GM18526 (cell line): ENCODE measurements around the gene EFCAB11.

ENCODE experiments used
- POLR2A ChIP-seq: IDR thresholded peaks from 3 replicates; pipeline ENCODE4 v1.6.1; 2011; ENCODE audit not compliant: insufficient read length; ENCODE audit errors: extremely low read depth

Gene EFCAB11

GRCh38 chr14:89933002-89933401 lies 21.5 kb downstream of the EFCAB11 start:
- TF ChIP-seq POLR2A = no peak

DNA sequence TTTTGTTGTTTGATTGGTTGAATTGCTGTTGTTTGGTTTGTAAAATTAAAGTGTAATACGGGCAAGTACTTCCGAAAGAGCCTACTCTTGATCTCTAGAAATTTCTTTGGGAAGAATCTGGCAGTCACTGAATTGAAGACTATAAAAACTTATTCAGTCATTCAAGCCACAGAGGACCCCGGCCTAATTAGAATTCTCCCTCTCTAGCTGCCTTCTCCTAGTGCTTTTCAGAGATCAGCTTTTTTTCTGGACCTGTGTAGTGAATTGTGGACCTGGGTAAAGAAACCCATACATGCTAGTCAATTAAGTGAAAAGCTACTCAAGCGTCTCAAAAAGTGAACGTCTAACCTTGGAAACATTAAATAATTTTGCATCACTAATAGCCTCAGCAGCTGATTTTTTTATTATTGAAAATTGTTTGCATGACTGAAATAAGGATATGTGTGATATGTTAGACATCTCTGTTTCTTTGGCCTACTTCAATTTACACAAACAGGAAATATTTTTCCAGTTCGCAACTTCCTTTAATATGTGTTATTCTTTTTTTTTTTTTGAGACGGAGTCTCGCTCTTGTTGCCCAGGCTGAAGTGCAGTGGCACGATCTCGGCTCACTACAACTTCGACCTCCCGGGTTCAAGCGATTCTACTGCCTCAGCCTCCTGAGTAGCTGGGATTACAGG lies 27.2 kb downstream of the EFCAB11 start:
- no peak for TF ChIP-seq POLR2A

DNA sequence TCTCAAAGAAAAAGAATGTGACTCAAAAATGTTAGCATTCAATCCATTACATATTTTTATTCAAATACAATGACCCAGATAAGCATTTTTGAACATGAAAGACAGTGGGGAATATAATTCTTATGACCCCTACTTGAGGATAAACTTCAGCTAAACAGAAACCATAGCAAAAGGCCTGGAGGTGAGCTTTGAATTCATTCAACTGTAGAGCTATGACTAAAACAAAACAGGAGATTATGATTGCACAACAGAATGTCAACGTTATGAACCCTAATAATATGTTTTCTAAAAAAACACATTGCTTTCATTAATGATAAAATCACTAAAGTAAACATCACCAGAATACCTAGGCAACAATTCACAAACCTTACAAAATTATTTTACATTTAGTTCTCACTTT lies 27.8 kb downstream of the EFCAB11 start:
- TF ChIP-seq POLR2A = no peak

DNA sequence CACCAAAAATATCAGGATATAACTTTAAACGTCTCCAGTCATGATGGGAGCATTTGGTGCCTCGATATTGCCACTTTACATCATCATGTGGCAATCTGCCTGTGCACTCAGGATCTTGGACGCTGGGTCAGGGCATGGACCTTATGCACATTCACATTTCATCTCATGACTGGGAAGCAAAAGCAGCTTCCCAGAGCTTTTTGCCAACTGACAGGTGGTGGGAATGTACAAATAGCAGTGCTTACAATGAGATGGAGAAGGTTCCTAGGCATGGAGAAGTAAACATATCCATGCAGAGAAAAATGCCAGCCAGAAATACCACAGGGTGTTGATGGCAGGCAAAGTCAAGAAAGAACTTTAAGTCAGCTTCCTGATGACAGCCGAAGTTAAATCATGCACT lies 30.3 kb downstream of the EFCAB11 start:
- TF ChIP-seq POLR2A = no peak

GRCh38 chr14:89922031-89922907 lies 32.3 kb downstream of the EFCAB11 start:
- no peak for TF ChIP-seq POLR2A

DNA sequence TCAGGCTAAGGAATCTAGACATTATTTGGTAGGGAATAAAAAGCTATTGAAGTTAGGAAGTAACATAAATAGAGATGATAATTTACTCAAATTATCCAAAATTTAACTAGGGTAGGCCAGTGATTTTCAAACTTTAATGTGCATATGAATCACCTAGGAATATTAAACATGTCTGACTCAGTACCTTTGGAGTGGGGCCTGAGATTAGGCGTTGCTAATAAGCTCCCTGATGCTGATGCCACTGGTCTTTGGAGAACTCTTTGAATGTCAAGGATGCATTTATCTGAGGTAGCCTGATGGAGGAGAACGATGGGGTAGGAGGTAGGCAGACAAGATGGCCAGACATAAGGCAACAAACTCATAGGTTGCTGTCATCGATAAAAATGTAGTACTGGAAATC lies 33.2 kb downstream of the EFCAB11 start:
- no peak for TF ChIP-seq POLR2A

DNA sequence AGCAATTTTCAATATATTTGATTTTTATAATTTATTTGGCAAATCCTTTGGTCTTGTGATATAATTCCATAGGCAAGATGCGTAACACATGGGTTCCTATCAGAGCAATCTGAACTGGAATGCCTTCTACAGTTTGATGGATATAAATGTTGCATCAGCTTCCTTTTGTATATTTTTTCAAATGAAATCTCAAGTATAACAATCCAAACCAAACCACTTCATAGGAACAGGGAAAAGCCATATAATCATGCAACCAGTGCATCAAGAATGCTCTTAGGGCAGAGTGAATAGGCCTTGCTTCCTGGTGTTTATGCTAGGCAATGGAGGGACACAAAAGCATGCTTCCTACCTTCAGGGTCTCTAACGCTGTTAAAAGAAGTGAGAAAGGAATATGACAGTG lies 34.5 kb downstream of the EFCAB11 start:
- TF ChIP-seq POLR2A = no peak

GRCh38 chr14:89918721-89919120 lies 35.8 kb downstream of the EFCAB11 start:
- TF ChIP-seq POLR2A = no peak

GRCh38 chr14:89915114-89915878 lies 39.2 kb downstream of the EFCAB11 start:
- no peak for TF ChIP-seq POLR2A

DNA sequence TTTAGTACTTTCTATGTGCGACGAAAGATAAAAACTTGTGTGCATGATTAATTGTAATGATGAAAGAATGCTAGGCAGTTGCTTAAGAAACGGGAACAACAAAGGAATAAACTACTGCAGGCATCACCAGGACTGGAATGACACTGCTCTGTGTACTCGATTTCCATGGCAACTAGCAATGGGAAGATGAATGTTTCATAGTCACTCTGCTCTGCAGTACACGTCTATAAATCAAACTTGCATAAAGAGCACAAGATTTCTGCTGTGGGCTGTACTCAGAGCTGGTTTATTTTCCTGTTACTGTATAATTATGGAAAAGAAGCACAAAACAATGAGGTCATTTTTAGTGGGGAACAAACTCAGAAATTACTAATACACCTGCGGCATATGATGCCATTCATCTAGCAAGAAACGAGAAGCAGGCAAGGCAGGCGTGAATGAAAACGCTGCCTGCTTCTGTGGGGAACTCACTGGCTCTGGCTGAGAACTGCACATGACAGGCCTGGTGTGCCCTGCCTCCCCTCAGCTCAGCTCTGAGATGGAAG lies 41.8 kb downstream of the EFCAB11 start:
- no peak for TF ChIP-seq POLR2A

GRCh38 chr14:89912221-89912620 lies 42.3 kb downstream of the EFCAB11 start:
- TF ChIP-seq POLR2A = no peak

DNA sequence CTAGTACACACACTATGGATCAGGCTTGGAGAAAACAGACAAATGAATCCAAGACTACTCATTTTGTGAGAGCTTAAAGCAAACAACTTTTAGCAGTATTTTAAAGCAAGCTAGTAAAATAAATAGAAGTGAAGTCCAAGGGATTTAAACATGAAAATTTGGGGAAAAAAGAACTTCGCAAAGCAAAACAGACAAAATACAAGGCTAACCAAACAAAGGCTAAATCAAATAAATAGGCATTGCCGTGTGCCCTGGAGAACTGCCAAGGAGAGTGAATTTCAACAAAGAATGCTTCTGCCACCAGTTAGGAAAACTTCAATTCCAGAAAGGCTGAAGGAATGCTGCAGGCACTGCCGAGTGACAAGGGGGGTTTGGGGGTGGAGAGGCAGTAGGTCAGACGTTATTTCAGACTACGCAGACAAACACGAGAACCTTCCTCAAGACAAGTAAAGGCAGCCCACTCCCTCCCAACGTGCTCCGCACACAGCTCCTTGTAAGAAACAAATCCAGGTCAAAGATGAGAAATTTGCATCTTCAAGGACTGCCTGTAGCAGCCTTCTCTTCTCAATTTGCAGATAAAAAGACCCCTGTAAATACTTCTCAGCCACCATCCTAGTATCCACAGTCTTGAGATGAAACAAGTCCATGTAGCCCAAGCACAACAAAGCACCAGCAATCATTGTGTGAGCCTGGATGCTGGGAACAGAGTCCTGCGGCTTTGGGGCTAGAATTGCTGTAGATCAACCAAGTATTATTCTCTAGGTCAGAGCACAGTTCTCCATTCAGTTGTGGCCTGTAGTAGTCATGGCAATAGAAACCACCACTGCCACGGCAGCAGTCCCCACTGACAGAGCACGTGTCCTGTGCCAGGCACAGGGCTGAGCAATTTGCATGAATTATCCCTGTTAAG lies 43.3 kb downstream of the EFCAB11 start:
- TF ChIP-seq POLR2A = no peak

DNA sequence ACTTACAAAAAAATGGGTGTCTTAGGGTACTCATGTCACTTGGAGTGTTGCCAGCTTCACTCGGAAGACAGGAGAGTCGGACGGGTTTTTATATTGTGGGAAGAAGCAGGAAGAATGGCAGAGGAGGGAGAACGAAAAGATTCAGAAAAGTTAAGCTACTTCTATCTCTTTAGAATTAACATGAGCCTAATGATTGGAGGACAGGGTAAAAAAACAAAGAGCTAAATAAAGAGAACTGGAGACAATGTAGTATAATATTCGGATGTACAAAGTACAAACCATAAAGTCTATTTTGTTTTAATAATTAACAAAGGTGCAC lies 43.9 kb downstream of the EFCAB11 start:
- TF ChIP-seq POLR2A = no peak

GRCh38 chr14:89909586-89909985 lies 44.9 kb downstream of the EFCAB11 start:
- TF ChIP-seq POLR2A = no peak
